Mammary epithelial cell (primary cell): ENCODE data around the gene CASZ1.

Experiments
- CTCF ChIP-seq, 2 donors: IDR thresholded peaks in 1 of 2; conservative IDR thresholded peaks in 1 of 2; 2 replicates each; pipeline ENCODE4 v1.5.1; 2011 to 2012; ENCODE audit warnings: inconsistent platforms in 2 of 2, low read length in 2 of 2, mild to moderate bottlenecking in 2 of 2, control low read depth in 1 of 2, low read depth in 1 of 2; ENCODE audit not compliant: insufficient read depth in 1 of 2; ENCODE audit errors: extremely low read depth in 1 of 2
- EZH2 ChIP-seq: IDR thresholded peaks from 2 replicates; pipeline ENCODE4 v1.6.1; 2012; ENCODE audit warnings: low read length, inconsistent platforms, borderline replicate concordance

GRCh38 chr1:10687782-10688408 lies 108.6 kb downstream of the CASZ1 start:
- TF ChIP-seq CTCF (conservative IDR thresholded peaks at IDR 0.05 in 1 of 2, IDR thresholded peaks at IDR 0.05 in 1 of 2; ENCODE audit: extremely low read depth in 1 of 2, insufficient read depth in 1 of 2, low read depth in 1 of 2, low read length in 2 of 2) (no peak), EZH2 (no peak)
